Endothelial cell (in vitro differentiated cells): ENCODE measurements around the gene NAA25. TPM values are rescaled to one million over a fixed set of nuclear protein-coding genes. Genes with fewer than 3 reads are reported as not detected.

Source experiments
- DNase-seq: peaks from one replicate; pipeline ENCODE4 v3.0.0; 2021; ENCODE audit warnings: low spot score
- H3K27ac Mint-ChIP-seq: one replicate; pipeline ENCODE4 v1.8.0; 2021; ENCODE audit warnings: mixed read lengths, inconsistent platforms; ENCODE audit not compliant: unreplicated experiment
- H3K27me3 Mint-ChIP-seq: one replicate; pipeline ENCODE4 v1.8.0; 2021; ENCODE audit warnings: mild to moderate bottlenecking, moderate library complexity, mixed read lengths, inconsistent platforms; ENCODE audit not compliant: unreplicated experiment
- H3K36me3 Mint-ChIP-seq: one replicate; pipeline ENCODE4 v1.8.0; 2021; ENCODE audit warnings: mild to moderate bottlenecking, low read depth, mixed read lengths, inconsistent platforms; ENCODE audit not compliant: unreplicated experiment
- H3K4me1 Mint-ChIP-seq: one replicate; pipeline ENCODE4 v1.8.0; 2021; ENCODE audit warnings: mild to moderate bottlenecking, mixed read lengths, inconsistent platforms; ENCODE audit not compliant: unreplicated experiment
- H3K4me3 Mint-ChIP-seq: one replicate; pipeline ENCODE4 v1.8.0; 2021; ENCODE audit warnings: mild to moderate bottlenecking, mixed read lengths, inconsistent platforms; ENCODE audit not compliant: unreplicated experiment
- H3K9me3 Mint-ChIP-seq: one replicate; pipeline ENCODE4 v1.8.0; 2021; ENCODE audit warnings: mixed read lengths, inconsistent platforms; ENCODE audit not compliant: unreplicated experiment
- CTCF ChIP-seq: fragments of 200-600 bp; sonication (generic); IDR thresholded peaks from one replicate; pipeline ENCODE4 v1.5.0; 2021; ENCODE audit warnings: antibody characterized with exemption; ENCODE audit not compliant: unreplicated experiment
- total RNA-seq: library from RNA; stranded (reverse); fragmentation: NEBNext Ultra II Directional; extraction: Animal tissue kit (Norgen Biotek cat#: 25700); gene quantifications from one replicate; pipeline ENCODE4 v1.2.1, GENCODE V29; 2021; ENCODE audit not compliant: unreplicated experiment

Gene NAA25
- total RNA-seq, 1 donor from 2014 or later = 23.4 TPM

- no peak for TF ChIP-seq CTCF
- no peak for DNase-seq
- Mint-ChIP-seq H3K27ac (no peak overlapping the region), H3K4me1 (peaks cover 6% of the 10 kb centered on the region), H3K36me3 (peaks cover 19% of the 10 kb centered on the region), H3K4me3 (no peak overlapping the region), H3K27me3 (peaks cover 3% of the 10 kb centered on the region), H3K9me3 (no peaks in the 10 kb centered on the region)
Observed at GRCh38 chr12:112023759-112024396, 84.7 kb downstream of the NAA25 start.

GRCh38 chr12:112022241-112023016 is 86.2 kb downstream of the NAA25 start:
- no peak for TF ChIP-seq CTCF
- Mint-ChIP-seq H3K27ac (no peak overlapping the region), H3K9me3 (no peaks in the 10 kb centered on the region), H3K4me1 (peaks cover 6% of the 10 kb centered on the region), H3K27me3 (peaks cover 3% of the 10 kb centered on the region), H3K4me3 (no peak overlapping the region), H3K36me3 (peaks cover 22% of the 10 kb centered on the region)
- DNase-seq = no peak

- no peak overlapping the region for H3K4me3 Mint-ChIP-seq
- H3K36me3 Mint-ChIP-seq = peaks cover 31% of the 10 kb centered on the region
- peaks cover 7% of the 10 kb centered on the region for H3K4me1 Mint-ChIP-seq
- H3K27me3 Mint-ChIP-seq = peaks cover 1% of the 10 kb centered on the region
- no peaks in the 10 kb centered on the region for H3K9me3 Mint-ChIP-seq
- H3K27ac Mint-ChIP-seq = no peak overlapping the region
- no peak for TF ChIP-seq CTCF
- DNase-seq = no peak
Observed at GRCh38 chr12:112020947-112021457, 87.6 kb downstream of the NAA25 start.

- H3K36me3 Mint-ChIP-seq = peaks cover 38% of the 10 kb centered on the region
- peak overlapping the region; percentile 2 for H3K27ac Mint-ChIP-seq
- H3K27me3 Mint-ChIP-seq = peaks cover 4% of the 10 kb centered on the region
- TF ChIP-seq CTCF = no peak
- no peak for DNase-seq
- no peaks in the 10 kb centered on the region for H3K9me3 Mint-ChIP-seq
- peaks cover 15% of the 10 kb centered on the region for H3K4me1 Mint-ChIP-seq
- H3K4me3 Mint-ChIP-seq = peak overlapping the region; percentile 24
Observed at GRCh38 chr12:112018571-112019237, 89.9 kb downstream of the NAA25 start.
